Astrocyte (in vitro differentiated cells and primary cell): ENCODE results near the gene DOCK6.

ENCODE experiments used
- EZH2 ChIP-seq: IDR thresholded peaks from 2 replicates; pipeline ENCODE4 v1.6.1; 2012; ENCODE audit warnings: mild to moderate bottlenecking, low read length, inconsistent platforms; ENCODE audit not compliant: insufficient read depth
- TF ChIP-seq, protein P1 (sequence below): IDR thresholded peaks from 2 replicates; pipeline ENCODE4 v1.5.1; 2011; ENCODE audit warnings: low read depth, mild to moderate bottlenecking, inconsistent platforms, low read length, moderate library complexity; ENCODE audit not compliant: insufficient read depth

DNA sequence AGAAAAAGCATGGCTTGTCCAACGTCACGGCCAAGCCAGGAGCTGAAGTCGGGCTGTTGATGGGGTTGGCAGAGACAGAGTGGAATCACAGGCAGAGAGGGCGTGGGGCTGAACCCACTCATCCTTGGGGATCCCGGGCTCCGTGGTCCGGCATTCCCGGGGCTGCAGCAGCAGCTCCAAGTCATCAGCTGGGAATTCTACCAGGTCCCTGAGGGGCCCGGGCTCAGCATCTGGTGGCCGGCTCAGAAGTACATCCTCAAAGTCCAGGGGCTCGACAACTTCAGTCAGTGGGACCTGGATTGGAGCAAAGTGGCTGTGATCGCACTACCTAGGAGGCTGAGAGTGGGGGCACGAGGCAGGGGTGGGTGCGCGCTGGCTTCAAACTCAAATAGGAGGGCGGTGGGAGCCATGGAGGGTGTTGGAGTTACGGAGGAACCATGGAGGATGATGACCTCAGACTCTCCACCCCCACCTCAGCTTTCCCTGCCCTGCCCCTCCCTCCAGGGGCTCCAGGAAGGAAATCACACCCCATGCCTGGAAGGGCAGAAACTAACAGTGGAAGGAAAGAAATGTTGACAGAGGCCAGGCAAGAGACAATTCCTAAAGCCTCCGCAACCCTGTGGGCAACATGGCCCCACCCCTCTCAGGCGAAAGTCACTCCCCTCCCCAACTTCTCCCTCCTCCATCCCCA, 9.5 kb downstream of the DOCK6 start:
- TF ChIP-seq, protein P1, sequence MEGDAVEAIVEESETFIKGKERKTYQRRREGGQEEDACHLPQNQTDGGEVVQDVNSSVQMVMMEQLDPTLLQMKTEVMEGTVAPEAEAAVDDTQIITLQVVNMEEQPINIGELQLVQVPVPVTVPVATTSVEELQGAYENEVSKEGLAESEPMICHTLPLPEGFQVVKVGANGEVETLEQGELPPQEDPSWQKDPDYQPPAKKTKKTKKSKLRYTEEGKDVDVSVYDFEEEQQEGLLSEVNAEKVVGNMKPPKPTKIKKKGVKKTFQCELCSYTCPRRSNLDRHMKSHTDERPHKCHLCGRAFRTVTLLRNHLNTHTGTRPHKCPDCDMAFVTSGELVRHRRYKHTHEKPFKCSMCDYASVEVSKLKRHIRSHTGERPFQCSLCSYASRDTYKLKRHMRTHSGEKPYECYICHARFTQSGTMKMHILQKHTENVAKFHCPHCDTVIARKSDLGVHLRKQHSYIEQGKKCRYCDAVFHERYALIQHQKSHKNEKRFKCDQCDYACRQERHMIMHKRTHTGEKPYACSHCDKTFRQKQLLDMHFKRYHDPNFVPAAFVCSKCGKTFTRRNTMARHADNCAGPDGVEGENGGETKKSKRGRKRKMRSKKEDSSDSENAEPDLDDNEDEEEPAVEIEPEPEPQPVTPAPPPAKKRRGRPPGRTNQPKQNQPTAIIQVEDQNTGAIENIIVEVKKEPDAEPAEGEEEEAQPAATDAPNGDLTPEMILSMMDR = no peak
- TF ChIP-seq EZH2 = no peak
